GM19372 (cell line): ENCODE results near the gene ZC3H6.
"Not testable (repeated sequence)": the region's sequence is repeated elsewhere in the genome, so short reads cannot be mapped to it uniquely, and the experiment has no call there.

Experiments used
- ATAC-seq: cut with Tn5 transposase; IDR thresholded peaks from one replicate; pipeline ENCODE4 v1.9.1; 2021; ENCODE audit warnings: mild to moderate bottlenecking, low read depth, moderate library complexity; ENCODE audit not compliant: unreplicated experiment

Gene ZC3H6

GRCh38 chr2:112318515-112318914, 43.1 kb downstream of the ZC3H6 start:
- ATAC-seq: no peak

- ATAC-seq: no peak
Observed at GRCh38 chr2:112321375-112322320, 46.3 kb downstream of the ZC3H6 start.

- no peak for ATAC-seq
Observed at GRCh38 chr2:112322919-112323318, 47.5 kb downstream of the ZC3H6 start.

- no peak for ATAC-seq
Observed at GRCh38 chr2:112332123-112332696, 56.8 kb downstream of the ZC3H6 start.

GRCh38 chr2:112335600-112335999, 60.2 kb downstream of the ZC3H6 start:
- no peak for ATAC-seq

GRCh38 chr2:112339986-112340385, 64.6 kb downstream of the ZC3H6 start:
- ATAC-seq: no peak

GRCh38 chr2:112340475-112341267, 65.3 kb downstream of the ZC3H6 start:
- ATAC-seq: no peak

GRCh38 chr2:112342067-112342550, 66.7 kb downstream of the ZC3H6 start:
- ATAC-seq: no peak

- no peak for ATAC-seq
Observed at GRCh38 chr2:112343827-112344585, 68.6 kb downstream of the ZC3H6 start.

- ATAC-seq: no peak
Observed at GRCh38 chr2:112345030-112346027, 69.9 kb downstream of the ZC3H6 start.

GRCh38 chr2:112352292-112352691, 76.9 kb downstream of the ZC3H6 start:
- not testable (repeated sequence) for ATAC-seq

- ATAC-seq: not testable (repeated sequence)
Observed at GRCh38 chr2:112352809-112353603, 77.6 kb downstream of the ZC3H6 start.

GRCh38 chr2:112354335-112354734, 78.9 kb downstream of the ZC3H6 start:
- not testable (repeated sequence) for ATAC-seq

GRCh38 chr2:112360055-112360454, 84.7 kb downstream of the ZC3H6 start:
- ATAC-seq: not testable (repeated sequence)
